Ishikawa (cell line): ENCODE measurements around the gene BICC1.

Experiments used
- CEBPB ChIP-seq: IDR thresholded peaks from 2 replicates; pipeline ENCODE4 v1.6.1; 2012
- CREB1 ChIP-seq: IDR thresholded peaks from 2 replicates; pipeline ENCODE4 v1.6.1; 2012; ENCODE audit warnings: low read depth
- EGR1 ChIP-seq: IDR thresholded peaks from 2 replicates; pipeline ENCODE4 v1.6.1; 2012
- EP300 ChIP-seq: IDR thresholded peaks from 2 replicates; pipeline ENCODE4 v1.6.1; 2012; ENCODE audit warnings: borderline replicate concordance
- FOXM1 ChIP-seq: IDR thresholded peaks from 2 replicates; pipeline ENCODE4 v1.6.1; 2012; ENCODE audit warnings: low read depth, borderline replicate concordance
- NFIC ChIP-seq: IDR thresholded peaks from 2 replicates; pipeline ENCODE4 v1.6.1; 2012
- RAD21 ChIP-seq: IDR thresholded peaks from 2 replicates; pipeline ENCODE4 v1.6.1; 2012; ENCODE audit warnings: low read depth
- TAF1 ChIP-seq: IDR thresholded peaks from 2 replicates; pipeline ENCODE4 v1.6.1; 2012; ENCODE audit warnings: low read depth, mild to moderate bottlenecking
- TCF12 ChIP-seq: IDR thresholded peaks from 2 replicates; pipeline ENCODE4 v1.6.1; 2012; ENCODE audit warnings: low read depth
- TEAD4 ChIP-seq: IDR thresholded peaks from 2 replicates; pipeline ENCODE4 v1.6.1; 2012
- YY1 ChIP-seq: IDR thresholded peaks from 2 replicates; pipeline ENCODE4 v1.6.1; 2012; ENCODE audit warnings: low read depth
- ZBTB7A ChIP-seq: IDR thresholded peaks from 2 replicates; pipeline ENCODE4 v1.6.1; 2012; ENCODE audit warnings: low read depth
- TF ChIP-seq, protein P1 (sequence below): IDR thresholded peaks from 2 replicates; pipeline ENCODE4 v1.6.1; 2012; ENCODE audit warnings: low read depth, mild to moderate bottlenecking
- TF ChIP-seq, protein P2 (sequence below): IDR thresholded peaks from 2 replicates; pipeline ENCODE4 v1.6.1; 2012
- TF ChIP-seq, protein P3 (sequence below): IDR thresholded peaks from 2 replicates; pipeline ENCODE4 v1.6.1; 2012

Gene BICC1

DNA sequence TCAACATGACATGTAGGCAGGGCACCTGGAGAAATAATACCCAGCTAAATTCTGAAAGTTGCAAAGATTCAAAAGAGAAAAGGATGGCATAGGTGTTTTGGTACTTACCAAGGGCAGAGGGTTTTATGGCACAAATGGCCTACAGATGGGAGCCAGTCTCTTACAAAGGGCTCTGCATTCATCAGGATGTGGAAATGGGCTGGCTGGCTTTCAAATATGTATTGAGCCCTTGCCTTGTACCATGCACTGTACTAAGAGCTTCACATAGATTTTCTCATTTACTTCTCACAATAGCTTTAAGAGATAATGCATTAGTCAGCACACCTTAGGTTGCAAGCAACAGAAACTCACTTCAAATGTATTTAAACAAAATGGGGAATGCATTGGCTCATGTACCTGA, 327.1 kb downstream of the BICC1 start:
- TF ChIP-seq, protein P1, sequence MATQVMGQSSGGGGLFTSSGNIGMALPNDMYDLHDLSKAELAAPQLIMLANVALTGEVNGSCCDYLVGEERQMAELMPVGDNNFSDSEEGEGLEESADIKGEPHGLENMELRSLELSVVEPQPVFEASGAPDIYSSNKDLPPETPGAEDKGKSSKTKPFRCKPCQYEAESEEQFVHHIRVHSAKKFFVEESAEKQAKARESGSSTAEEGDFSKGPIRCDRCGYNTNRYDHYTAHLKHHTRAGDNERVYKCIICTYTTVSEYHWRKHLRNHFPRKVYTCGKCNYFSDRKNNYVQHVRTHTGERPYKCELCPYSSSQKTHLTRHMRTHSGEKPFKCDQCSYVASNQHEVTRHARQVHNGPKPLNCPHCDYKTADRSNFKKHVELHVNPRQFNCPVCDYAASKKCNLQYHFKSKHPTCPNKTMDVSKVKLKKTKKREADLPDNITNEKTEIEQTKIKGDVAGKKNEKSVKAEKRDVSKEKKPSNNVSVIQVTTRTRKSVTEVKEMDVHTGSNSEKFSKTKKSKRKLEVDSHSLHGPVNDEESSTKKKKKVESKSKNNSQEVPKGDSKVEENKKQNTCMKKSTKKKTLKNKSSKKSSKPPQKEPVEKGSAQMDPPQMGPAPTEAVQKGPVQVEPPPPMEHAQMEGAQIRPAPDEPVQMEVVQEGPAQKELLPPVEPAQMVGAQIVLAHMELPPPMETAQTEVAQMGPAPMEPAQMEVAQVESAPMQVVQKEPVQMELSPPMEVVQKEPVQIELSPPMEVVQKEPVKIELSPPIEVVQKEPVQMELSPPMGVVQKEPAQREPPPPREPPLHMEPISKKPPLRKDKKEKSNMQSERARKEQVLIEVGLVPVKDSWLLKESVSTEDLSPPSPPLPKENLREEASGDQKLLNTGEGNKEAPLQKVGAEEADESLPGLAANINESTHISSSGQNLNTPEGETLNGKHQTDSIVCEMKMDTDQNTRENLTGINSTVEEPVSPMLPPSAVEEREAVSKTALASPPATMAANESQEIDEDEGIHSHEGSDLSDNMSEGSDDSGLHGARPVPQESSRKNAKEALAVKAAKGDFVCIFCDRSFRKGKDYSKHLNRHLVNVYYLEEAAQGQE, result no peak
- TF ChIP-seq CREB1 (no peak), ZBTB7A (no peak), NFIC (no peak), TAF1 (no peak), RAD21 (no peak), TCF12 (no peak), EGR1 (no peak), CEBPB (no peak), TEAD4 (no peak), YY1 (no peak), FOXM1 (no peak), EP300 (no peak)
- TF ChIP-seq, protein P2, sequence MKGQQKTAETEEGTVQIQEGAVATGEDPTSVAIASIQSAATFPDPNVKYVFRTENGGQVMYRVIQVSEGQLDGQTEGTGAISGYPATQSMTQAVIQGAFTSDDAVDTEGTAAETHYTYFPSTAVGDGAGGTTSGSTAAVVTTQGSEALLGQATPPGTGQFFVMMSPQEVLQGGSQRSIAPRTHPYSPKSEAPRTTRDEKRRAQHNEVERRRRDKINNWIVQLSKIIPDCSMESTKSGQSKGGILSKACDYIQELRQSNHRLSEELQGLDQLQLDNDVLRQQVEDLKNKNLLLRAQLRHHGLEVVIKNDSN, result no peak
- TF ChIP-seq, protein P3, sequence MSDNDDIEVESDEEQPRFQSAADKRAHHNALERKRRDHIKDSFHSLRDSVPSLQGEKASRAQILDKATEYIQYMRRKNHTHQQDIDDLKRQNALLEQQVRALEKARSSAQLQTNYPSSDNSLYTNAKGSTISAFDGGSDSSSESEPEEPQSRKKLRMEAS, result no peak

DNA sequence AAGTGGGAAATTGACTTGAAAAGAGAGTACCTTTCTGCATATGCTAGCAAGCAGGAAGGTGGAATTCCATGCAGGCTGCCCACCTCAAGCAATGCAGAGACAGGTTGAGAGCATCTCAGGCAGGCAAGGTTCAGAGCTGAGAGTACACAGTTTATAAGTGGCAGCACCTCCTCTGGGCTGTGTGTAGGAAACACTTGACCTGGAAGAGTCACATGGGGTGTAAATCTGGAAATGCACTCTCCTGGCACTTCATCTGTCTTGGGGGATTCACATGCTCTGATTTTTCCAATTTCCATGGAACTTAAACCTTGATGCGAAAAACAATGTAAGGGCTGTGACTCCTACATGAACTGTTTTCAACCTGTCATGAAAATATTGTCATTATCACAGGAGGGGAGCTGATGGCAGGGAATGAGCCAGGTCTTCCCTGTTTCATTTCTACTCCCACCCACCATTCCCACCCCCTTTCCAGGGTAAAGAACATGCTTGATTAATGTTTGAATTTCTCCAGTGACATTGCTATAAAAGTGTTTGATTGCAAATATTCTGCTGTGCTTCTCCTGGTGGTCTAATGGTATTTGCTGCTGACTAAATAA, 328.3 kb downstream of the BICC1 start:
- TF ChIP-seq, protein P1, result no peak
- TF ChIP-seq CREB1, result no peak
- no peak for TF ChIP-seq ZBTB7A
- TF ChIP-seq, protein P2, result no peak
- no peak for TF ChIP-seq YY1
- no peak for TF ChIP-seq EGR1
- TF ChIP-seq CEBPB, result no peak
- no peak for TF ChIP-seq FOXM1
- no peak for TF ChIP-seq TAF1
- TF ChIP-seq EP300, result no peak
- no peak for TF ChIP-seq RAD21
- no peak for TF ChIP-seq NFIC
- TF ChIP-seq, protein P3, result no peak
- no peak for TF ChIP-seq TCF12
- no peak for TF ChIP-seq TEAD4

DNA sequence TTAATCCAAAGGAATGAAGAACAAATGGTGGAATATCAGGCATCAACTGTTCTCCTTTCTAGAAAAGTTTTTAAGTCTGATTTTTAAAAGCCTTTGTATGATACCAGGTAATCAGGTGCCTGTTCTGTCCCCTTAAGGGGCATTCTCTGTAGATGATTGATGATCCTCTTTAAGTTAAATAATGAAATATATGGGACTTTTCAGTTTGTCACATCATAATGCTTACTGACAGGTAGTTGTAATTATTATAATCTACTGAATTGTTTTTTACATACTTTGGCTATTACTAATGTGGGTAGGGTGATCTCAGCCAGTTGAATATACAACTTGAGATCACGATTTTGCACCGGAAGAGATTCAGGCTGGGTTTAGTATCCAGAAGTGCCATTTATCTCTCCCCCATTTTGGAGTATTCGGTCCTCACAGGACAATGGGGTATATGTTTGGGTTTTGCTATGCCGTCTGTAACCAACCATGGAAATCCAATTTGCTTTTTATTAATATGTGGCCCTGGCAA, 330.2 kb downstream of the BICC1 start:
- no peak for TF ChIP-seq NFIC

DNA sequence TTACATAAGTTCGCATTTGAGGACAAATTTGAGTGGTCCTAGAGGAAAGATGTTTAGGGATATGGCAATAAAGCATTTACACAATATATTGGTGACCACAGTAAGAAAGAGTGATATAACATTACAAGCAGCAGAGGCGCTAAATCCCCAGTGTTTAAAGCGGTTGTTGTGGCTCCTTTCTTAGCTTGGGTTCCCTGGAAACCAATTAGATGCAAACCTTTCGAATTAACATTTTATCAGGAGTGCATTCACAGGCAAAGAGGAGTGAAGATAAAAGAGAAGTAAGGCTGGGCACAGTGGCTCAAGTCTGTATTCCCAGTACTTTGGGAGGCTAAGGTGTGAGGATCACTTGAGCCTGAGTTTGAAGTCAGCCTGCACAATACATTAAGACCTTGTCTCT, 331.1 kb downstream of the BICC1 start:
- TF ChIP-seq, protein P3, result no peak
- TF ChIP-seq CEBPB, result no peak
- TF ChIP-seq ZBTB7A, result no peak
- TF ChIP-seq FOXM1, result no peak
- TF ChIP-seq, protein P2, result no peak
- TF ChIP-seq, protein P1, result no peak
- TF ChIP-seq NFIC, result no peak
- no peak for TF ChIP-seq YY1
- no peak for TF ChIP-seq TEAD4
- no peak for TF ChIP-seq EGR1
- no peak for TF ChIP-seq CREB1
- no peak for TF ChIP-seq EP300
- no peak for TF ChIP-seq TAF1
- no peak for TF ChIP-seq RAD21
- TF ChIP-seq TCF12, result no peak
